Ovary (tissue), 3 donors: ENCODE data around the gene ERC1.

Experiments
- CTCF ChIP-seq, 3 donors: fragments of 450-650 bp in 2 of 3; fragments of 200-600 bp in 1 of 3; IDR thresholded peaks; one replicate each; pipeline versions ENCODE4 v1.5.1 to v1.8.0; 2016 to 2022; ENCODE audit warnings: antibody characterized with exemption in 3 of 3, mild to moderate bottlenecking in 1 of 3
- POLR2A ChIP-seq: fragments of 450-650 bp; IDR thresholded peaks from one replicate; pipeline ENCODE4 v1.6.1; 2017; ENCODE audit warnings: antibody characterized with exemption, mild to moderate bottlenecking, moderate library complexity
- donor health status: DM: no; HTN: no; CAD: no.

GRCh38 chr12:1481906-1482305, 490.9 kb downstream of the ERC1 start:
- no peak for TF ChIP-seq POLR2A
- TF ChIP-seq CTCF (IDR thresholded peaks at IDR 0.05) = no peak
